ENCODE measurements around the gene PFDN6. TPM values are rescaled to one million over a fixed set of nuclear protein-coding genes. Genes with fewer than 3 reads are reported as not detected.
A peak's percentile ranks its signal among the peaks of the same experiment; 100 is the strongest.

The PFDN6 gene
- total RNA-seq, 1 experiment from 2014 or later: 143 TPM

DNA sequence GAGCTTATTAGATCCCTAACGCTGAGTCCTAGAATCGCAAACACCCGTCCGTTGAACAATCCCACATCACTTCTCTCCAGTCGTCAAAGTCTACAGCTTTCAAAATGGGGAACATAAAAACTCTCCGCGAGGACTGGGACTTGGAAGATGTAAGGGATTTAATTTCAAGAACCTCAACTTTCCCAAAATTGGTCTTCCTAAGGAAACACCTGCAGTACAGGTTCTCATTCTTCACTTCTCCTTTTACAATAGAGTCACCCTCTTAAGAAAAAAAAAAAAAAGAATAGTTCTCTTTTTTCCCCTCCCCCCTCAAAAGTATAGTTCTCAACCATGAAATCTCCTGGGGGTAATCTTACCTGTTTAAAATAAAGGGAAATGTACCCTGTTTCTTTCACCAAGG, 34.7 kb downstream of the PFDN6 start:
- in situ Hi-C loops (cut with HindIII; ENCODE audit: low pct_unique_long_range_greater_than_20kb, low sequenced_read_pairs): no loop called here
- no peak for DNase-seq (ENCODE audit: low read depth, low spot score)

DNA sequence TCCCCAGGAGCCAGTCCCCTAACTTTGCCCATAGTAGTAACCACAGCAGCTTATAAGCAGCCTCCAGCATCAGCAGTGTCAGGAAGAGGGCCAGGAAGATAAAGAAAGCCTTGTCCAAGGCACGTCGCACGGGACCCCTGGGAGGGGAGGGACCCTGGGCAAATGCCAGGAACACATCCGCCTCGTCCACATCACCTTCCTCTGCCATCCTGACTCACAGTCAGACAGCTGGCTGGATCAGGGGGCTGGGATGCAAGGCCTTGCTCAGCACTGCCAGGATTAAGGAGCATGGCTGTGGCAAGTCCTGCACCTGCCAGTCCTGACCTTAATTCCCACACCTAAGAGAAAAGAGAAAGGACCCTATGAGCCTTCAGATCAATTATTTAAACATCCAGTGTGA, 39.7 kb downstream of the PFDN6 start:
- DNase-seq (ENCODE audit: low read depth, low spot score): peak; percentile 70
- in situ Hi-C loops (cut with HindIII; ENCODE audit: low pct_unique_long_range_greater_than_20kb, low sequenced_read_pairs): no loop called here

- in situ Hi-C loops (cut with HindIII; ENCODE audit: low pct_unique_long_range_greater_than_20kb, low sequenced_read_pairs): no loop called here
- no peak for DNase-seq (ENCODE audit: low read depth, low spot score)
These were observed 41.3 kb downstream of the PFDN6 start for GRCh38 chr6:33330736-33331135.

GRCh38 chr6:33333666-33334065, 44.3 kb downstream of the PFDN6 start:
- in situ Hi-C loops (cut with HindIII; ENCODE audit: low pct_unique_long_range_greater_than_20kb, low sequenced_read_pairs): no loop called here
- no peak for DNase-seq (ENCODE audit: low read depth, low spot score)

- in situ Hi-C loops (cut with HindIII; ENCODE audit: low pct_unique_long_range_greater_than_20kb, low sequenced_read_pairs): no loop called here
- no peak for DNase-seq (ENCODE audit: low read depth, low spot score)
These were observed 46.5 kb downstream of the PFDN6 start for GRCh38 chr6:33335916-33336315.

GRCh38 chr6:33336495-33336894, 47.1 kb downstream of the PFDN6 start:
- in situ Hi-C loops (cut with HindIII; ENCODE audit: low pct_unique_long_range_greater_than_20kb, low sequenced_read_pairs): no loop called here
- no peak for DNase-seq (ENCODE audit: low read depth, low spot score)

DNA sequence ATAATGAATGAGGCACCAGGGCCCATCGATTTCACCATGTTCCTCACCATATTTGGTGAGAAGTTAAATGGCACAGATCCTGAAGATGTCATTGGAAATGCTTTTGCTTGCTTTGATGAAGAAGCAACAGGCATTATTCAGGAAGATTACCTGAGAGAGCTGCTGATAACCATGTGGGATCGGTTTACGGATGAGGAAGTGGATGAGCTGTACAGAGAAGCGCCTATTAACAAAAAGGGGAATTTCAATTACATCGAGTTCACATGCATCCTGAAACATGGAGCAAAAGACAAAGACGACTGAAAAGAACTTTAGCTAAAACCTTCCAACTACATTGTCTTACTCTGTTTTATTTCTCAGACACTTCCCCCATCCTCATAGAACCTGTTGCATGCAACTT, 49.8 kb downstream of the PFDN6 start:
- DNase-seq (ENCODE audit: low read depth, low spot score): no peak
- in situ Hi-C loops (cut with HindIII; ENCODE audit: low pct_unique_long_range_greater_than_20kb, low sequenced_read_pairs): no loop called here

Other genes with a start within 250 kb of the PFDN6 start
- 7.1 and 8.7 TPM in 2 replicates for gene HLA-DPA1, start 216.0 kb upstream of the PFDN6 start, total RNA-seq (2014; rRNA removed; shearing (Covaris generic))
- 1.7 and 3.5 TPM in 2 replicates for gene HLA-DPB1, start 213.6 kb upstream of the PFDN6 start, total RNA-seq (2014; rRNA removed; shearing (Covaris generic))
- 0.42 and 0.98 TPM in 2 replicates for gene COL11A2, start 97.1 kb upstream of the PFDN6 start, total RNA-seq (2014; rRNA removed; shearing (Covaris generic))
- 16.5 and 17.0 TPM in 2 replicates for gene RXRB, start 88.9 kb upstream of the PFDN6 start, total RNA-seq (2014; rRNA removed; shearing (Covaris generic))
- gene SLC39A7, start 88.7 kb upstream of the PFDN6 start, total RNA-seq (2014; rRNA removed; shearing (Covaris generic)): 92.5 and 94.5 TPM in 2 replicates
- 6.5 and 8.0 TPM in 2 replicates for gene HSD17B8, start 84.9 kb upstream of the PFDN6 start, total RNA-seq (2014; rRNA removed; shearing (Covaris generic))
- gene RING1, start 81.1 kb upstream of the PFDN6 start, total RNA-seq (2014; rRNA removed; shearing (Covaris generic)): 22.5 and 25.8 TPM in 2 replicates
- gene VPS52, start 17.7 kb upstream of the PFDN6 start, total RNA-seq (2014; rRNA removed; shearing (Covaris generic)): 27.1 and 28.5 TPM in 2 replicates
- gene RPS18, start 17.5 kb upstream of the PFDN6 start, total RNA-seq (2014; rRNA removed; shearing (Covaris generic)): 4,185 and 4,422 TPM in 2 replicates
- gene B3GALT4, start 12.5 kb upstream of the PFDN6 start, total RNA-seq (2014; rRNA removed; shearing (Covaris generic)): 0.83 and 1.0 TPM in 2 replicates
- 85.9 and 93.6 TPM in 2 replicates for gene WDR46, start 362 bp upstream of the PFDN6 start, total RNA-seq (2014; rRNA removed; shearing (Covaris generic))
- gene RGL2, start 9.3 kb downstream of the PFDN6 start, total RNA-seq (2014; rRNA removed; shearing (Covaris generic)): 11.9 and 14.6 TPM in 2 replicates
- 45.5 and 55.4 TPM in 2 replicates for gene TAPBP, start 24.5 kb downstream of the PFDN6 start, total RNA-seq (2014; rRNA removed; shearing (Covaris generic))
- gene ZBTB22, start 28.1 kb downstream of the PFDN6 start, total RNA-seq (2014; rRNA removed; shearing (Covaris generic)): 7.6 and 9.2 TPM in 2 replicates
- gene DAXX, start 33.4 kb downstream of the PFDN6 start, total RNA-seq (2014; rRNA removed; shearing (Covaris generic)): 29.0 and 33.5 TPM in 2 replicates
- gene KIFC1, start 102.2 kb downstream of the PFDN6 start, total RNA-seq (2014; rRNA removed; shearing (Covaris generic)): 21.8 and 23.9 TPM in 2 replicates
- 19.8 and 20.6 TPM in 2 replicates for gene PHF1, start 121.4 kb downstream of the PFDN6 start, total RNA-seq (2014; rRNA removed; shearing (Covaris generic))
- 129 and 130 TPM in 2 replicates for gene CUTA, start 128.5 kb downstream of the PFDN6 start, total RNA-seq (2014; rRNA removed; shearing (Covaris generic))
- gene SYNGAP1, start 130.5 kb downstream of the PFDN6 start, total RNA-seq (2014; rRNA removed; shearing (Covaris generic)): 0.64 and 0.85 TPM in 2 replicates
- gene ZBTB9, start 165.0 kb downstream of the PFDN6 start, total RNA-seq (2014; rRNA removed; shearing (Covaris generic)): 7.2 and 7.7 TPM in 2 replicates

Measured in SK-MEL-5 (cell line).